ENCODE results near the gene ZNF653.
"Not testable (repeated sequence)": the region's sequence is repeated elsewhere in the genome, so short reads cannot be mapped to it uniquely, and the experiment has no call there.

ZNF653 gene

DNA sequence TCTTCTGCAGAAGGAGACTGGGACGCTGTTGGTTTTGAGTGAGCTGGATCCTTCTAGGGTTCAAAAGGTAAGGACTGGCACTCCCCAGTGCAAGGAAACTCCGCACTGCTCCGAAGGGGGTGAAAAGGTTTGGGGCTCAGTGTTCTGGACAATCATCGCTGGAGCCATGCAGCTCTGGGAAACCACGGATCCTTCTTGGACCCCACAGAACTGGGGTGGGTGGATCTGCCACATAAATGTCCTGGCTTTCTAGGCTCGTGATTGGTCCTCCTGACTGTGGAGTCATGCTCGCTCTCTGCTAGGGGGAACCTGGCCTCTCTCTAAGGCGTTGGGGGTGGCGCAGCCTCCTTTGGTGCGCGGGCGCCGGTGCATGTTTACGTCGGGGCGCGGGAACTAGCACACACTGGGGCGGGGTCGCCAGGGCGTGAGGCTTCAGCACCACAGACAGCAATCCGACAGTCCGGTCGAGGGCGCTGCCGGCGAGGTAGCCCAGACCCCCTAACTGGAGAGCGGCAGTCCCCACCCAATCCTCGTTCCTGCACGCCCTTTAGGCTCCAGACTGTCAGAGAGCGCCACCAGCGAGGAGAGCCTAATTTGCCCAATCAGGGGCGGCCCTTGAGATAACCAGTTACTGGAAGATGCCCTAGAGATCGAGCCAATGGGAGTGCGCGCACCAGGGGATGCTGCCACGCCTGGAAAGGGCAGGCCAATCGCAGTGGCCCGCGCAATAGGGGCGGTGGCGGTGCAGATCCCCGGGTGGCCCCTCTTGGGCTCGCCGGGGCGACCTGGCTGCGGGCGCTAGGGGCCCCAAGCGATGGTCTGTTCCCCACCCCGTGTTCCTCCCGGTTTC, 23.9 kb downstream of the ZNF653 start:
- DNase-seq (ENCODE audit: low spot score): peak; percentile 99

DNA sequence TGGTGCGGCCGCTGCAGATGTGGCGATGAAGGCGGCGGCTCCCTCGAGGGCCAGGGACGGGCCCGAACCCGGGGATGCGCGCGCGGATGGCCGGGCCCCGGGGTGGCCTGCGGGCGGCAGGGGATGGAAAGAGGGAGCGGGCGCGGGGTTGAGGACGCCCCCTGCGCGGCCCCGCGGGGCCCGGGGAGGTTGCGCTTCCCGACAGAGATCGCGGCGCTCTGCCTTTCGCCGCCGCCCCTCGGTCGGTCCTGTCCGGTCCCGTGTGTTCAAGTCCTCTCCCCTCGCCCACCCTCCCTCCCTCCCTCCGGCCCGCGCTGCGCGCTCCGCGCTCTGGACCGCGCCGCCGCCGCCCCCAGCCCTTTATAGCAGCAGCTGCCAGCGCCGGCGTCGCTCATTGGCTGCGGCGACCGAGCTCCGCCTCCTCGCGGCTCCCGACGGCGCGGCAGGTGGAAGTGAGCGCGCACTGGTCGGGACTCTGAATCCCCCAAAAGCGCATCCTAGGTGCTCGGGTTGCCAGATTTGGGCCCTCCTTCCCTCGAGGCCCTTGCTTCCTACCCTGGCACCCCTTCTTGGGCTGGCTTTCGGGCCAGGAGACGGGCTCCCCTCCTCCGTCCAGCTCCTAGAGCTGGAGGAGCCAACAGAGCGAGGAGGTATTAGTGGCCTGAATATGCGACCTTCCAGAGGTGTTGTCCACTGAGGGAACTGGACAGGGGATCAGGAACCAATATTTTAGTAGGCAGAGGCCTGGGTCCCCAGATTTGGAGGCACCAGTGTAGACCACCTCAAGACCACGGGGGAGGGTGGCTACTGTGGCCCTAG, 24.7 kb downstream of the ZNF653 start, which contains the start of gene ELAVL3:
Gene ELAVL3 (minus strand): TSS at position 332 of the 819 bp plus-strand sequence. CDS start 438 bp downstream, outside the sequence.
- peak; percentile 75 for DNase-seq (ENCODE audit: low spot score)

DNA sequence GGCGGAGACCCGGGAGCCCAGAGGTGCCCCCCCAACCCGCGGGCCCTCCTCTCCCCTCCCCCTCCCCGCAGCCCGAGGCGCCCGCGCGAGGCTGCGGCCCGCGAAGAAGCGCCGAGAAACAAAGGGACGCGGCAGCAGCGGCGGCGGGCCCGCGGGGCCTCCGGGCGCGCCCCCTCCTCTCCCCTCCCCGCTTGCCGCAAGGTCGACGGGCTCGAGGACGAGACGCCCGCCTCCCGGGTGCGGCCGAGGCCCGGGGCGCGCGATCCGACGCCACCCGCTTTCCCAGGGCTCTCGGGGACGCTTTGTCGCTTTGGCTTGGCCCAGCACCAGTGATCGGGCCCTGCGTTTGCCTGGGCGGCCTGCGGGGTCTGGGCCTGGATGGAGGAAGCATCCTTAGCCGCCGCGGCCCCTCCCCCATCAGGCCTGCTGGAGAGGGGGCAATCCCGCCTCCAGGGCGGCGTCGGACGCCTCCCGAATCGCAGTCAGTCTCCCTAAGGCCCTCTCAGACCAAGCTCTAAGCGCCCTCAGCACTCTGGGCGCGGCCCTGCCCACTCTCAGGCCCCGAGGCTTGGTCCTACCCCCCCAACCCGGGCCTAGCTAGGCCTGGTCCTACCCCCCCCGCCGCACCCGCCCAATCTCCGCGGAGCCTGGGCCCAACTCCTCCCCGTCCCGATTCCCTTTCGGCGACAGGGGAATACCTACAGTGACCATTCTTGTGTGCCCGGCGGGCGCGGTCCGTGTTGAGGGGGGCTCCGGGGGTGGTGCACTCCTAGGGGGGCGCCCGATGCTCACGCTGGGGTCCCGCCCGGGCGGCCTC, 25.5 kb downstream of the ZNF653 start:
- DNase-seq (ENCODE audit: low spot score): no peak

DNA sequence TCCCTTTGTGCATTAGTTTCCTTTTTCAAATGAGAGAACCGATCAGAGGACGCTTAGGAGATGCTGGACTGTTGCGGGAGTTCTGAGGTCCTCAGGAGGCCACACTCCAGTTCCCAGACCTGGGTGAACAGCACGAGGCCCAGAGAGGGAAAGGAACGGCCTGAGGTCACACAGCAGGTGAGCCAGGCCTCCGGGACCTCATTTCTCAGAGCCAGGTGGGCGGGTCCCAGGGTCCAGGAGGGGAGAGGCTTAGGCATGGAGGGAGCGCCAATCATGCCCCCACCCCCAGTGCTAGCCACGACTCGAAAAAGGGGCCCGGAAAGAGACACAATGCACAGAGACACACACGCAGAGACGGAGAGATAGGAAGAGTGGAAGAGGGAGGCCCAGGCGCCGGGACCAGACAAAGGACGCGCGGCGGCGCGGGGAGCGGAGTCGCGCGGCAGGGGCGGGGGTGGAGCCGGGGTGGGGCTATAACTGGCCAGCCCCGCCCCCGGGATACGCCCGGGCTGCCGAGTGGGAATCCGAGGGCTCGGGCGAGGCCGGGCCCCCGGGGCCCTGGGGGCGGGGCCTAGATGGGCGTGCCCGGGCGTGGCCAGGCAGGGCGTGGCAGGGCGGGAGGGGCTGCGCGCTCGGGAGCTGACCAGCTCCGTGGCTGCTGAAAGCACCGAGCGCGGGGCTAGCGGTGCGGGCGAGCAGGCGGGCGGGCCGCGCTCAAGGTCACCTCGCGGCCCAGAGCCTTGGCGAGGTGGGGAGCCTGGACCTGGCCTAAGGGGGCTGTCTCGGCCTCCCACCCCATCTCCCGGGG, 26.3 kb downstream of the ZNF653 start:
- DNase-seq (ENCODE audit: low spot score): peak; percentile 58

DNA sequence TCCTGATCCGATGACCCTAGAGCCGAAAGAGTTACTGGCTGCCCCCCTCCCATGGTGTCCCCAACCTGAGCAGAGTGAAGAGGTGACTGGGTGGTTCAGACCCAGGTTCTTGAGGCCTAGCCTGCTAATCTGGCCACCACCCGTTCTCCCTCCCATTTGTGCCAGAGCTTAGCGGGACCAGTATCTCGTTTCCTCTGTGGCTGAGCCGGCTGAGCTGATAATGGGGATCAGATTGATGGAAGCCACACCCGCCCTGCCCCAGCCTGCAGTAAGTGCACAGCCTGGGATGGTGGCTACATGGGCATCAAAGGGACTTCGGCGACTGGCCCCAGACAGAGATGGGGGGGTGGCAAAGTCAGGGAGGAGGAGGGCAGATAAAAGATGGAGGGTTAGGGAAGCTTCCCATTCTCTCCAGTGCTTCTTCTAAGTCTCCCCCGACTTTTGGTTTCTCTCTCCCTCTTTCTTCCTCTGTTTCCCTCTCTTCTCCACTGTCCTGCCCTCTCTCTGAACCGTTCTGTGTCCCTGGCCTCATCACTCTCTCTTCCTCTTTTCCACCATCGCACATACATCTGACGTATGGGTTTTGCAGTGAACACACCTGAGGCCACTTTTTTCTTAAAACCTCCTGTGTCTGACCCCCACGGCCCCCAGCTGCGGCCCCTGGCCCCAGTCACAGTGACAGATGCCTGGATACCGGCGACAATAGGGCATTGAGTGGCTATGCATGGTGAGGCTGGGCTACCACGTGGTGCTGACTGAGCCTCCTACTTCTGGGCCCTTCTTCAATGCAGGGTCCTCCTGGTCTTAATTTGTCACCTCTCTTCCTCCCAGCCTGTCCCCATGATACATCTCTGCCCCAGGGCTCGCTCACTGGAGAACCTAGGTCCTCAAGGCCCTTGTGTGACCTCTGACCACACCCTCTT, 27.2 kb downstream of the ZNF653 start:
- DNase-seq (ENCODE audit: low spot score): no peak

DNA sequence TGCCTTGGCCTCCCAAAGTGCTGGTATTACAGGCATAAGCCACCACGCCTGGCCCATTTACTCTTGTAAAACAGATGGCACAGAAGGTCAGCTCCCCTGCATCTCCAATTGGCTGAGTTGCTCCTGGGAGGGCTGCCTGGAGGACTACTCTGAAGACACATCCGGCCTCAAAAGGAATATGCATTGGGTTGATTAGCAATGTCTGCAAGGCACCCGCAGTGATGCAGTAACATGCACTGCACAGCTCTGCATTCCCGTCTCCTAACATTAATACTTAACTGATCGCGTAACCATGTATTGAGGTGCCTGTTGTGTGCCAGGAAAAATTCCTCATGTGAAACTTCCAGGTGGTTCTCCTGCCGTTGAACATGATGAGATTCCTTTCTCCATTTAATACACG, 29.8 kb downstream of the ZNF653 start:
- peak; percentile 67 for DNase-seq (ENCODE audit: low spot score)

DNA sequence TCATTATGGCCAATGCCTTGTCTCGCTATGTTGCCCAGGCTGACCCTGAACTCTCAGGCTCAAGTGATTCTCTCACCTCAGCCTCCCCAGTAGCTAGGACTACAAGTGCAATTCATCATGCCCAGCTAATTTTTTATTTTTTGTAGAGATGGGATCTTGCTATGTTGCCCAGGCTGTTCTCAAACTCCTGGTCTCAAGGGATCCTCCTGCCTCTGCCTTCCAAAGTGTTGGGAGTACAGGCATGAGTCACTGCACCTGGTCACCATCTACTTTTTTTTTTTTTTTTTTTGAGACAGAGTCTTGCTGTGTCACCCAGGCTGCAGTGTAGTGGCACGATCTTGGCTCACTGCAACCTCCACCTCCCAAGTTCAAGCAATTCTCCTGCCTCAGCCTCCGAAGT, 30.3 kb downstream of the ZNF653 start:
- DNase-seq (ENCODE audit: low spot score): not testable (repeated sequence)

DNA sequence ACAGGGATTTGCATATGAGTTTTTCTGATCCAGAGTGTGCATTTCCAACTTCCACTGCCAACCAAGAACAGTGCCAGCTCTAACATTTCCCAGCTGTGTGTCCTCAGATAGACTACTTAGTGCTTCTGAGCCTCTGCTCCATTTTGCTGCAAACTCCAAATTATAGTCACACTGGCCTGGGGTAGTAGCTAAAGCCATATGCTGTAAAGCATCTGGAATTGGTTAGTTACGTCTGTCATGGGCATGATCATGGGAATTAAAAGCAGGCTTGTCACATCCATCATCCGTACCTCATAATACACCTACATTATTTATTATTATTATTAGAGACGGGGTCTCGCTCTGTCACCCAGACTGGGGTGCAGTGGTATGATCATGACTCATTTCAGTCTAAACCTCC, 31.9 kb downstream of the ZNF653 start:
- no peak for DNase-seq (ENCODE audit: low spot score)

DNA sequence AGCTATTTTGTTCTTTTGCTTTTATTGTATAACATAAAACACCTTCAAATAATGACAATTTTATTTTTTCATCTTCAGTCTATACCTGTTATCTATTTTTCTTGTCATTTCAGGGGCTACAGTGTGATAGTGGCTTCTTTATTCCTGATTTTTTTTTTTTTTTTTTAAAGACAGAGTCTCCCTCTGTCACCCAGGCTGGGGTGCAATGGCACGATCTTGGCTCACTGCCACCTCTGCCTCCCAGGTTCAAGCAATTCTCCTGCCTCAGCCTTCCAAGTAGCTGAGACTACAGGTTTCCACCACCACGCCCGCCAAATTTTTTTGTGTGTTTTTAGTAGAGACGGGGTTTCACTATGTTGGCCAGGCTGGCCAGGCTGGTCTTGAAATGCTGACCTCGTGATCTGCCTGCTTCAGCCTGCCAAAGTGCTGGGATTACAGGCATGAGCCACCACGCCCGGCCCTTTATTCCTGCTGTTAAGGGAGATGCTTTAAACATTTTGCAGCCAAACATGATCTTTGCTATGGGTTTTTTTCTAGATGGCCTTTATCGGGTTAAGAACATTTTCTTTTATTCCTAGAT, 37.3 kb downstream of the ZNF653 start:
- not testable (repeated sequence) for DNase-seq (ENCODE audit: low spot score)

DNA sequence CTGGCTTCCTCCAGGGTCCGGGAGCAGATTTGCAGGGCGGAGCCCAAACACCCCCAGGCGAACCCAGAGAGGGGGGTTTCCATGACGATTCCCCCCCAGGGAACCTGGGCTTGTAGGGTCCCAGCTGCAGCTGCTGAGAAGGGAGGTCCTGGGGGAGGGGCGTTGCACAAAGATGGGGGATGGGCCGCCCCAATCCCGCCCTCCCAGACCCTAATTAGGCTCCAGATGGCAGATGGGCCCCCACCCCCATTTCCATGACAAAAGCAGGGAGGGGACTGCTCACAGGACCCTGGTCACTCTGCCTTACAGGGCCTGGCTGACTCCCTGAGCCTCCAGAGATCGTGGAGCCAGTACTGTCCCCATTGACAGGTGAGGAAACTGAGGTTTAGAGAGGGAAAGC, 40.0 kb downstream of the ZNF653 start:
- DNase-seq (ENCODE audit: low spot score): no peak

DNA sequence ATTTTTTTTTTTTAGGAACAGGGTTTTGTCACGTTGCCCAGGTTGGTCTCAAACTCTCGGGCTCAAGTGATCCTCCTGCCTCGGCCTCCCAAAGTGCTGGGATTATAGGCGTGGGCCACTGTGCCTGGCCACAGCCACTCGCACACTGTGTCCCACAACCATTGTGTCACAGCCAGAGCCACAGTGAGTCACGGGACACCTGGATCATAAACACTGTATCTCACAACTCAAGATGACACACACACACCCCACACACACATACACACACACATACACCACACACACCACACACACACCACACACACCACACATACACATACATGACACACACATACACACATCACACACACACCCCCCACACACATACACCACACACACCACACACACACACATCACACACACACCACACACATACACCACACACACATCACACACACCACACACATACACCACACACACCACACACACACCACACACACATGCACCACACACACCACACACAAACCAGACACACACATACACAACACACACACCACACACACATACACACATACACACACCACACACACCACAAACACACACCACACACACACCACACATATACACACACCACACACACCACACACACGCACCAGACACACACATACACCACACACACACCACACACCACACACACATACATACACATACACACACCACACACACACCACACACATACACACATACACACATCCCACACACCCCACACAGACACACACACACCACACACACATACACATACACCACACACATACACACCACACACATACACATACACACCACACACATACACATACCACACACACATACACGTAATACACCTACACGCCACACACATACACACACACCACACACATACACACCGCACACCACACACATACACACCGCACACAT, 41.0 kb downstream of the ZNF653 start:
- no peak for DNase-seq (ENCODE audit: low spot score)

DNA sequence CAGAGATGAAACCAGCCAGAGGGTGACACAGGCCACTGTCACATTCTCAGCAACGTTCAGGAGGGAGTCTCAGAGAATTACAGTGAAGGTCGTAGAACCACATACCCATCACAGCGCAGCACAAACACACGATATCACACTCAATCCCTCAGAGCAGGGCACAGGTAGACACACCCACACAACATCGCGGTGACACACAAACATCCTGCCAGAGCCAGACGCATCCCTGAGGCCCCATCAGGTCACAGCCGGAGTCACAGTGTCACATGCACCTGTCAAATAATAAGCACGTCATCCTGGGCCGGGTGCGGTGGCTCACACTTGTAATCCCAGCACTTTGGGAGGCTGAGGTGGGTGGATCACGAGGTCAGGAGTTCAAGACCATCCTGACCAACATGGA, 42.2 kb downstream of the ZNF653 start:
- no peak for DNase-seq (ENCODE audit: low spot score)

DNA sequence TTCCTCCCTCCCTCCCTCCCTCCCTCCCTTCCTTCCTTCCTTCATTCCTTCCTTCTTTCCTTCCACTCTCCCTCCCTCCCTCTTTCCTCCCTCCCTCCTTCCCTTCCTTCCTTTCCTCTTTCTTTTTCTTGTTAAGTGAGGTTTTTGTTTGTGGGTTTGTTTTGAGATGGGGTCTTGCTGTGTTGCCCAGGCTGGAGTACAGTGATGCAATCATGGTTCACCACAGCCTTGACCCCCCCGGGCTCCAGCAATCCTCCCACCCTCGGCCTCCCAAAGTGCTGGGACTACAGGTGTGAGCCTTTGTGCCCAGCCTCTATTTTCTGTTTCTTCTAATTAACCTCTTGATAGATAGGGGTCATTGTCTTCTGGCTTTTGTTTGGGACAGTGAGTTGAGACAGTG, 44.2 kb downstream of the ZNF653 start:
- DNase-seq (ENCODE audit: low spot score): no peak

DNA sequence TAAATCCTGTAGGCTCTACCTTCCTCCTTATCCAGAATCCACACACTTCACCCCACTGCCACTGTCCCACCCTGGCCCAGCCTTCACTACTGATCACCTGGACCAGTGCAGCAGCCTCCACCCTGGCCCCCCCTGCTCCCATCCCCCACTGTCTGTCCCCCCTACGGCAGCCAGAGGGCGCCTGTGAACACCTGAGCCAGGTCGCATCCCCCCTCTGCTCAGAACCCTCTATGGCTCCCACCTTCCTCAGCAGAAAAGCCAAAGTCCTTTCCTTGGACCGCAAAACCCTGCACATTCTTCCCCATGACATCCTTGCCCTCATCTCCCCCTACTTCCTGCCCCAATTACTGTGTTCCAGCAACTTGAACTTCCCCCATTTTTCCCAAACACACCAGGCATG, 45.4 kb downstream of the ZNF653 start:
- DNase-seq (ENCODE audit: low spot score): no peak

DNA sequence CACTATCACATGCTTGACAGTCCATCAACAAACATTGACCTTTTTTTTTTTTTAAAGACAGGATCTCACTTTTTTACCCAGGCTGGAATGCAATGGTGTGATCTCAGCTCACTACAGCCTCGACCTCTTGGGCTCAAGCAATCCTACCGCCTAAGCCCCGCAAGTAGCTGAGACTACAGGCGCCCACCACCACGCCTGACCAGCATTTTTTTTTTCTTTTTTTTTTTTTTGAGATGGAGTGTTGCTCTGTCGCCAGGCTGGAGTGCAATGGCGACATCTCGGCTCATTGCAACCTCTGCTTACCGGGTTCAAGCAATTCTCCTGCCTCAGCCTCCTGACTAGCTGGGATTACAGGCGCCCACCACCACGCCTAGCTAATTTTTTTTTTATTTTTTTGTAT, 46.7 kb downstream of the ZNF653 start:
- DNase-seq (ENCODE audit: low spot score): not testable (repeated sequence)

DNA sequence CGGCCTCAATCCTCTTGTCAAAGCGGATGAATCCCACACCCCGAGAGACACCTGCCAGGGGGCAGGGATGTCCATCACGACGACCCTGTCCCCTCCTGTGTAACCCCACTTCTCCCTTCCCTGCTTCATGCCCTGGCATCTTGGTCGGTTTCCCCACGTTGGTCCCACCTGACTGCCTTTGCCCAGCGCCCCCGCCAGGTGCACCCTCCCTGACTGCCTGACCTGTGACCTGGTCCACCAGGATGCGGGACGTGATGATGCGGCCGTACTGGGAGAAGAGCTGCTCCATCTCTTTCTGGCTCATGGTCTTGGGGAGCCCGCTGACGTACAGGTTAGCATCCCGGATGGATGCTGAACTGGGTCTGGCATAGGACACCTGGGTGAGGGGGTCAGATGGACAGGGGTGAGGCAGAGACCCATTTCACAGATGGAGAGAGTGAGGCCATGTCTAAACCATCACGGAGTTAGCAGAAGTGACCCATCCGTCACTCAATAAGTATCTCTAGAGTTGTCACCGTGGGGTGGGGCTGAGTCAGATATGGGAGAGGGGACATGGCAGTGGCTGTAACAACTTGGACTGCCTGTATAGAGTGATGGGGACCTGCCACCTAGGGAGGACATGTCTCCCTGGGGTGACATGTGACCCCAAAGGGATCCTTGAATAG, 47.3 kb downstream of the ZNF653 start:
- DNase-seq (ENCODE audit: low spot score): no peak

DNA sequence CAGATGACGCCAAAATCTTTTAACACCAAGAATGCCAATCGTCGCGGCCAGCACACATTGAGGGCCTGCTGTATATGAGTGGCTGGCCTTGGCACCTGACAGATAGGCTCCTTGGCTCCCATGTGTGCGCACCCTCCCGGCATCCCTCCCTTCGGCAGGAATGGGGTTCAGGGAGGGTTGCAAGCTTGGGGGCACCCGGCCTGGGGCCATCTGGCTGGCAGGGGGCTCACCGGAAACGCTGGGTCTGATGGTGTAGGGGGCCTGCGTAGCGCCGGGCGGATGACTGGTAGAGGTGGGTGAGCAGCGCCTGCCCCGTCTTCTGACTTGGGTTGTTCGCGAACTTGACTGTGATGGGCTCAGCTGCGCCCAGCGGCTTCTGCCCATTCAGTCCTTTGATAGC, 47.8 kb downstream of the ZNF653 start:
- DNase-seq (ENCODE audit: low spot score): no peak

DNA sequence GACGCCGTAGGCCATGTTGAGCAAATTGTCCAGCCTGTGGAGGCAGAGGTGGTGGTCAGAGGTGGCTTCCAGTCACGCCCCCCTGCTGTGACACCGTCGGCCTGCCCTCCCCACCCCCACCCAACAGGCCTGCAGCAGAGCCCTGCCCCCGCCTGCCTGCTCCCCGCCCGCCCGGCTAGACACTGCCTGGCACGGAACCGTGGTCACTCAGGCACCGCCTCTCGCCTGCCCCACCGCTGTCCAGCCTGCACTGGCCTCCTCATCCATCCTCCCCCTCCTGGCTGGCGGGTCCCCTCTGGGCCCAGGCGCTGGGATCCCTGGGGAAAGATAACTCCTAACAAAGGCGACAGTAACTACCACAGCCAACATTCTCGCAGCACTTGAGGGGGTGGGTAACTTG, 48.5 kb downstream of the ZNF653 start:
- DNase-seq (ENCODE audit: low spot score): no peak

Measured in cerebellar cortex (tissue), 1 donor.